Nephron progenitor cell (in vitro differentiated cells): ENCODE data around the gene RPS19BP1.

Experiments
- DNase-seq: peaks from one replicate; pipeline ENCODE4 v3.0.0; 2021
- H3K27ac Mint-ChIP-seq: 2 replicates; pipeline ENCODE4 v1.8.0; 2021; ENCODE audit warnings: mild to moderate bottlenecking, moderate library complexity, mixed read lengths
- H3K27me3 Mint-ChIP-seq: 2 replicates; pipeline ENCODE4 v1.8.0; 2021; ENCODE audit warnings: mild to moderate bottlenecking, low read depth, mixed read lengths; ENCODE audit not compliant: poor library complexity
- H3K36me3 Mint-ChIP-seq: 2 replicates; pipeline ENCODE4 v1.8.0; 2021; ENCODE audit warnings: low read depth, mixed read lengths
- H3K4me1 Mint-ChIP-seq: 2 replicates; pipeline ENCODE4 v1.8.0; 2021; ENCODE audit warnings: mixed read lengths
- H3K4me3 Mint-ChIP-seq: 2 replicates; pipeline ENCODE4 v1.8.0; 2021; ENCODE audit warnings: mild to moderate bottlenecking, moderate library complexity, mixed read lengths
- H3K9me3 Mint-ChIP-seq: 2 replicates; pipeline ENCODE4 v1.8.0; 2021; ENCODE audit warnings: mild to moderate bottlenecking, moderate library complexity, mixed read lengths
- CTCF ChIP-seq: fragments of 200-600 bp; sonication (generic); IDR thresholded peaks from 2 replicates; pipeline ENCODE4 v1.5.0; 2021; ENCODE audit warnings: antibody characterized with exemption

RPS19BP1 gene

GRCh38 chr22:39569066-39569465 lies 36.5 kb upstream of the RPS19BP1 start:
- no peaks in the 10 kb centered on the region for H3K9me3 Mint-ChIP-seq
- peaks cover 6% of the 10 kb centered on the region for H3K27me3 Mint-ChIP-seq
- H3K4me1 Mint-ChIP-seq, result peaks cover 24% of the 10 kb centered on the region
- no peaks in the 10 kb centered on the region for H3K36me3 Mint-ChIP-seq
- DNase-seq, result no peak
- TF ChIP-seq CTCF, result no peak
- no peak overlapping the region for H3K27ac Mint-ChIP-seq
- no peak overlapping the region for H3K4me3 Mint-ChIP-seq

GRCh38 chr22:39568278-39568981 lies 35.9 kb upstream of the RPS19BP1 start:
- Mint-ChIP-seq H3K36me3 (no peaks in the 10 kb centered on the region), H3K4me3 (no peak overlapping the region), H3K4me1 (peaks cover 18% of the 10 kb centered on the region), H3K27me3 (peaks cover 6% of the 10 kb centered on the region), H3K9me3 (no peaks in the 10 kb centered on the region), H3K27ac (no peak overlapping the region)
- no peak for DNase-seq
- TF ChIP-seq CTCF, result no peak

GRCh38 chr22:39567135-39567946 lies 34.8 kb upstream of the RPS19BP1 start:
- Mint-ChIP-seq H3K9me3 (no peaks in the 10 kb centered on the region), H3K27me3 (peaks cover 6% of the 10 kb centered on the region), H3K27ac (peak overlapping the region; percentile 9), H3K4me3 (no peak overlapping the region), H3K4me1 (peaks cover 12% of the 10 kb centered on the region), H3K36me3 (no peaks in the 10 kb centered on the region)
- no peak for DNase-seq
- TF ChIP-seq CTCF, result no peak

- Mint-ChIP-seq H3K36me3 (no peaks in the 10 kb centered on the region), H3K9me3 (no peaks in the 10 kb centered on the region), H3K4me1 (peaks cover 16% of the 10 kb centered on the region), H3K4me3 (no peak overlapping the region), H3K27ac (no peak overlapping the region), H3K27me3 (peaks cover 14% of the 10 kb centered on the region)
- no peak for TF ChIP-seq CTCF
- DNase-seq, result no peak
Measured at GRCh38 chr22:39565414-39565944, 32.9 kb upstream of the RPS19BP1 start.

GRCh38 chr22:39563571-39564428 lies 31.3 kb upstream of the RPS19BP1 start:
- TF ChIP-seq CTCF, result no peak
- no peaks in the 10 kb centered on the region for H3K36me3 Mint-ChIP-seq
- DNase-seq, result no peak
- peaks cover 14% of the 10 kb centered on the region for H3K27me3 Mint-ChIP-seq
- no peaks in the 10 kb centered on the region for H3K9me3 Mint-ChIP-seq
- H3K4me1 Mint-ChIP-seq, result peaks cover 18% of the 10 kb centered on the region
- no peak overlapping the region for H3K4me3 Mint-ChIP-seq
- no peak overlapping the region for H3K27ac Mint-ChIP-seq
